Breast epithelium (tissue), 3 donors: Measurements from ENCODE around the gene ERRFI1.

ENCODE experiments used
- CTCF ChIP-seq, 3 donors: fragments of 450-650 bp; IDR thresholded peaks; one replicate each; pipeline ENCODE4 v1.5.1; 2016 to 2017; ENCODE audit warnings: antibody characterized with exemption in 3 of 3, mild to moderate bottlenecking in 3 of 3, moderate library complexity in 3 of 3
- POLR2A ChIP-seq: fragments of 450-650 bp; IDR thresholded peaks from one replicate; pipeline ENCODE4 v1.6.1; 2016; ENCODE audit warnings: antibody characterized with exemption, mild to moderate bottlenecking, moderate library complexity
- POLR2AphosphoS5 ChIP-seq, 3 donors: sonication (generic); formaldehyde crosslinking; IDR thresholded peaks; one replicate each; pipeline ENCODE4 v1.6.1; 2017; ENCODE audit warnings: antibody characterized with exemption in 3 of 3

GRCh38 chr1:8075511-8076051, 49.5 kb upstream of the ERRFI1 start:
- no peak for TF ChIP-seq CTCF (IDR thresholded peaks at IDR 0.05)
- TF ChIP-seq POLR2AphosphoS5 (IDR thresholded peaks at IDR 0.05), result no peak
- no peak for TF ChIP-seq POLR2A
